SK-N-SH (cell line): ENCODE results near the gene RETREG2. TPM values are rescaled to one million over a fixed set of nuclear protein-coding genes. Genes with fewer than 3 reads are reported as not detected.

Experiments
- CTCF ChIA-PET: fragments of 300-600, 350-600 bp; formaldehyde crosslinking; extraction: SDS; loops from one replicate; lab custom pipeline; 2021; lab: Yijun Ruan, JAX
- POLR2A ChIA-PET: fragments of 350-600 bp; sonication (Branson Sonifier 250); formaldehyde crosslinking; extraction: SDS; loops from one replicate; lab custom pipeline; 2020; ENCODE audit warnings: antibody characterized with exemption, inconsistent platforms; lab: Yijun Ruan, JAX
- DNase-seq: peaks from one replicate; pipeline ENCODE4 v3.0.0; 2012
- H2AFZ ChIP-seq: fragments of 200-600 bp; sonication (generic); 2 replicates; pipeline ENCODE4 v1.8.1; 2016; ENCODE audit warnings: antibody characterized with exemption, mild to moderate bottlenecking, low read depth
- H3F3A ChIP-seq: fragments of 200-600 bp; sonication (generic); replicated peaks from 2 replicates; pipeline ENCODE3; 2016; ENCODE audit warnings: antibody characterized with exemption, mild to moderate bottlenecking; ENCODE audit not compliant: insufficient read depth
- H3K27ac ChIP-seq, 2 experiments: fragments of 200-500 bp in 1 of 2; fragments of 200-600 bp in 1 of 2; sonication (Bioruptor generic) in 1 of 2; sonication (generic), shearing (Covaris generic) in 1 of 2; 2 replicates each; pipeline versions ENCODE4 v1.5.1 to v1.6.1; 2014 to 2016; ENCODE audit warnings: low read depth in 2 of 2, inconsistent platforms in 1 of 2, low read length in 1 of 2, mild to moderate bottlenecking in 1 of 2, mixed read lengths in 1 of 2
- H3K27me3 ChIP-seq: fragments of 200-600 bp; sonication (generic), shearing (Covaris generic); 2 replicates; pipeline ENCODE4 v1.6.1; 2016; ENCODE audit warnings: mixed run types; ENCODE audit not compliant: insufficient read depth
- H3K36me3 ChIP-seq, 2 experiments: fragments of 200-500 bp in 1 of 2; fragments of 200-600 bp in 1 of 2; sonication (Bioruptor generic) in 1 of 2; sonication (generic) in 1 of 2; replicated peaks in 1 of 2; 2 replicates each; pipeline versions ENCODE3 to v1.5.1; 2014 to 2016; ENCODE audit warnings: low read length in 1 of 2, mild to moderate bottlenecking in 1 of 2; ENCODE audit not compliant: insufficient read depth in 2 of 2, control insufficient read depth in 1 of 2
- H3K4me1 ChIP-seq, 2 experiments: fragments of 200-500 bp in 1 of 2; fragments of 200-600 bp in 1 of 2; sonication (Bioruptor generic) in 1 of 2; sonication (generic), shearing (Covaris generic) in 1 of 2; 2 replicates each; pipeline versions ENCODE4 v1.5.1 to v1.6.1; 2014 to 2016; ENCODE audit warnings: low read depth in 1 of 2, low read length in 1 of 2, mixed run types in 1 of 2; ENCODE audit not compliant: insufficient read depth in 2 of 2, control insufficient read depth in 1 of 2
- H3K4me2 ChIP-seq: fragments of 200-600 bp; sonication (generic), shearing (Covaris generic); 2 replicates; pipeline ENCODE4 v1.6.1; 2017; ENCODE audit warnings: mixed run types
- H3K4me3 ChIP-seq, 2 experiments: fragments of 200-500 bp in 1 of 2; fragments of 200-600 bp in 1 of 2; sonication (Bioruptor generic) in 1 of 2; sonication (generic), shearing (Covaris generic) in 1 of 2; 2 replicates each; pipeline versions ENCODE4 v1.5.1 to v1.8.1; 2014 to 2016; ENCODE audit warnings: low read depth in 2 of 2, inconsistent platforms in 1 of 2, low read length in 1 of 2, mild to moderate bottlenecking in 1 of 2, mixed read lengths in 1 of 2, moderate library complexity in 1 of 2
- H3K79me2 ChIP-seq: fragments of 200-600 bp; sonication (generic); 2 replicates; pipeline ENCODE4 v1.8.1; 2017; ENCODE audit warnings: mild to moderate bottlenecking; ENCODE audit not compliant: insufficient read depth
- H3K9ac ChIP-seq: fragments of 200-600 bp; sonication (generic); 2 replicates; pipeline ENCODE4 v1.6.1; 2017; ENCODE audit warnings: mixed run types
- H3K9me2 ChIP-seq: fragments of 200-600 bp; sonication (generic); 2 replicates; pipeline ENCODE4 v1.6.1; 2017; ENCODE audit warnings: mixed run types
- H3K9me3 ChIP-seq: fragments of 200-600 bp; sonication (generic); 2 replicates; pipeline ENCODE4 v1.6.1; 2017; ENCODE audit warnings: mixed run types, mild to moderate bottlenecking, moderate library complexity
- H4K20me1 ChIP-seq: fragments of 200-600 bp; sonication (generic); 2 replicates; pipeline ENCODE4 v1.6.1; 2017; ENCODE audit warnings: mild to moderate bottlenecking, mixed run types; ENCODE audit not compliant: insufficient read depth
- CHD2 ChIP-seq: fragments of 150-350 bp; IDR thresholded peaks from 2 replicates; pipeline ENCODE4 v1.6.1; 2018; ENCODE audit warnings: low read length; ENCODE audit not compliant: partially characterized antibody
- CTCF ChIP-seq: fragments of 200-600 bp; sonication (generic); IDR thresholded peaks from 2 replicates; pipeline ENCODE4 v1.6.1; 2017; ENCODE audit warnings: antibody characterized with exemption, mild to moderate bottlenecking, moderate library complexity
- ELF1 ChIP-seq: IDR thresholded peaks from 2 replicates; pipeline ENCODE4 v1.4.0; 2012
- FOSL2 ChIP-seq: IDR thresholded peaks from 2 replicates; pipeline ENCODE4 v1.4.0; 2012; ENCODE audit warnings: low read depth, mild to moderate bottlenecking, moderate library complexity, borderline replicate concordance
- FOXJ3 ChIP-seq: sonication (generic); formaldehyde crosslinking; IDR thresholded peaks from 2 replicates; pipeline ENCODE4 v1.5.1; 2020; ENCODE audit warnings: mild to moderate bottlenecking, missing genetic modification reagents
- GATA2 ChIP-seq: sonication (generic); formaldehyde crosslinking; IDR thresholded peaks from 2 replicates; pipeline ENCODE4 v1.5.0; 2020; ENCODE audit warnings: mild to moderate bottlenecking, missing genetic modification reagents
- IRF3 ChIP-seq: fragments of 150-350 bp; IDR thresholded peaks from 2 replicates; pipeline ENCODE4 v1.6.1; 2016; ENCODE audit warnings: mild to moderate bottlenecking, low read depth, low read length
- MAX ChIP-seq: IDR thresholded peaks from 2 replicates; pipeline ENCODE4 v1.4.0; 2012; ENCODE audit warnings: low read depth
- NFIC ChIP-seq: IDR thresholded peaks from 2 replicates; pipeline ENCODE4 v1.4.0; 2012; ENCODE audit warnings: borderline replicate concordance
- PBX3 ChIP-seq: IDR thresholded peaks from 2 replicates; pipeline ENCODE4; 2012
- POLR2AphosphoS5 ChIP-seq: IDR thresholded peaks from 2 replicates; pipeline ENCODE4 v1.6.1; 2012; ENCODE audit warnings: low read depth, low read length
- RAD21 ChIP-seq: IDR thresholded peaks from 2 replicates; pipeline ENCODE4 v1.6.1; 2012; ENCODE audit warnings: mild to moderate bottlenecking, low read length
- REST ChIP-seq: IDR thresholded peaks from 2 replicates; pipeline ENCODE4 v1.6.1; 2012; ENCODE audit warnings: mild to moderate bottlenecking, low read depth, low read length, moderate library complexity
- RFX5 ChIP-seq: IDR thresholded peaks from 2 replicates; pipeline ENCODE4 v1.6.1; 2012; ENCODE audit warnings: mild to moderate bottlenecking, improper control_type of control experiment, low read length
- SIN3A ChIP-seq: IDR thresholded peaks from 2 replicates; pipeline ENCODE4 v1.6.1; 2012; ENCODE audit warnings: low read depth, mild to moderate bottlenecking, low read length, moderate library complexity, borderline replicate concordance
- TCF12 ChIP-seq: IDR thresholded peaks from 2 replicates; pipeline ENCODE4 v1.4.0; 2012
- TEAD4 ChIP-seq: IDR thresholded peaks from 2 replicates; pipeline ENCODE4 v1.4.0; 2012; ENCODE audit warnings: mild to moderate bottlenecking, borderline replicate concordance; ENCODE audit not compliant: insufficient read depth
- YY1 ChIP-seq: IDR thresholded peaks from 2 replicates; pipeline ENCODE4 v1.4.0; 2012; ENCODE audit warnings: low read depth, mild to moderate bottlenecking
- WGBS: methylation state at CpG from one replicate; pipeline ENCODE4 v1.1.6; 2017; ENCODE audit warnings: low lambda C conversion rate; 5-methylcytosine and 5-hydroxymethylcytosine counted together
- polyA plus RNA-seq, 3 experiments: library from polyadenylated mRNA; depleted of rRNA; stranded (reverse); fragments of >200 nt; gene quantifications; 2 replicates each; pipeline ENCODE4 v1.2.3, GENCODE V29; 2012

The RETREG2 gene
- polyA plus RNA-seq, 1 of the 3 experiments (the other 2 are of a cell fraction), result 74.6 TPM

GRCh38 chr2:219218217-219218731, 40.2 kb downstream of the RETREG2 start (continued):
- TF ChIP-seq PBX3, result no peak

- H3K9me2 ChIP-seq, result no peaks in the 10 kb centered on the region
- TF ChIP-seq RFX5 (no peak), POLR2AphosphoS5 (peak; percentile 77), TCF12 (no peak), YY1 (no peak), CHD2 (peak; percentile 45), FOSL2 (no peak), CTCF (no peak), FOXJ3 (CRISPR knock-in tag) (no peak), IRF3 (no peak), SIN3A (peak; percentile 67), ELF1 (no peak), REST (0 out of 2 replicates have a peak, but pooled peaks have one; percentile 30), RAD21 (no peak), MAX (peak; percentile 93), TEAD4 (no peak), GATA2 (CRISPR knock-in tag) (no peak), PBX3 (no peak), NFIC (no peak)
Measured at GRCh38 chr2:219218732-219219701, 40.9 kb downstream of the RETREG2 start, which contains the start of gene ABCB6. ABCB6 (minus strand) TSS chr2:219218958; CDS start chr2:219218673, 285 bp downstream.

More at GRCh38 chr2:219218732-219219701, 40.9 kb downstream of the RETREG2 start, which contains the start of gene ABCB6:
- H3K4me3 ChIP-seq, result peak within 1 kb of the TSS; percentile 60 to 70
- H3K4me2 ChIP-seq, result peak within 1 kb of the TSS; percentile 100
- peaks cover 27% of the 10 kb centered on the region for H3F3A ChIP-seq
- H3K9ac ChIP-seq, result peak within 1 kb of the TSS; percentile 70
- H3K9me3 ChIP-seq, result no peaks in the 10 kb centered on the region
- no peaks in the 10 kb centered on the region for H3K79me2 ChIP-seq
- DNase-seq, result peak; percentile 98
- CTCF ChIA-PET, result interaction anchor here (0.8 to 4.7 kb wide), 12 partner anchors 10 to 223 kb away, joined by 3 to 26 read pairs (median 4); partner anchors contain the start of genes ANKZF1, ATG9A, DNAJB2 and NHEJ1
- peak within 1 kb of the TSS; percentile 87 to 99 for H3K27ac ChIP-seq
- POLR2A ChIA-PET, result interaction anchor here (0.9 to 4.0 kb wide), 10 partner anchors 11 to 76 kb away, joined by 3 to 52 read pairs (median 6); partner anchors contain the start of genes ANKZF1, ATG9A, CNPPD1 and DNAJB2
- H3K4me1 ChIP-seq, result peaks cover 5 to 30% of the 10 kb centered on the region in 2 experiments; a peak in 3 of 4 replicates
- H3K36me3 ChIP-seq, result peaks cover 21 to 52% of the 10 kb centered on the region in 2 experiments
- WGBS, result 53% methylated on average over 20 of the region's 71 CpGs
- peak within 1 kb of the TSS; percentile 56; the same call in 1 of the 2 replicates for H2AFZ ChIP-seq
- H3K27me3 ChIP-seq, result no peaks in the 10 kb centered on the region
- H4K20me1 ChIP-seq, result no peaks in the 10 kb centered on the region
